Spleen (tissue), 11 donors: ENCODE measurements around the gene HIP1. TPM values are rescaled to one million over a fixed set of nuclear protein-coding genes. Genes with fewer than 3 reads are reported as not detected.

Experiments
- DNase-seq: peaks from one replicate; pipeline ENCODE4 v3.0.0-alpha.2; 2020
- H3K27ac ChIP-seq, 8 donors: fragments of 200-600 bp; sonication (generic) in 7 of 8; 1 replicate in 4 of 8; 2 replicates in 4 of 8; pipeline versions ENCODE4 v1.5.0 to v1.8.0; 2016 to 2021; ENCODE audit warnings: inconsistent platforms in 4 of 8, mild to moderate bottlenecking in 4 of 8, moderate library complexity in 1 of 8
- H3K27me3 ChIP-seq, 7 donors: fragments of 200-600 bp; sonication (generic) in 6 of 7; replicated peaks in 1 of 7; 1 replicate in 4 of 7; 2 replicates in 3 of 7; pipeline versions ENCODE4 v1.5.0 to v1.8.0; 2016 to 2021; ENCODE audit warnings: inconsistent platforms in 3 of 7, mild to moderate bottlenecking in 1 of 7
- H3K36me3 ChIP-seq, 6 donors: fragments of 200-600 bp; sonication (generic) in 5 of 6; 1 replicate in 4 of 6; 2 replicates in 2 of 6; pipeline versions ENCODE4 v1.5.0 to v1.8.0; 2016 to 2021; ENCODE audit warnings: inconsistent platforms in 2 of 6
- H3K4me1 ChIP-seq, 6 donors: fragments of 200-600 bp; sonication (generic) in 5 of 6; 1 replicate in 3 of 6; 2 replicates in 3 of 6; pipeline versions ENCODE4 v1.5.0 to v1.8.0; 2016 to 2021; ENCODE audit warnings: inconsistent platforms in 3 of 6
- H3K4me3 ChIP-seq, 8 donors: fragments of 200-600 bp; sonication (generic) in 7 of 8; 1 replicate in 4 of 8; 2 replicates in 4 of 8; pipeline versions ENCODE4 v1.5.0 to v1.8.0; 2016 to 2021; ENCODE audit warnings: inconsistent platforms in 4 of 8, mild to moderate bottlenecking in 4 of 8, moderate library complexity in 2 of 8
- H3K9me3 ChIP-seq, 8 donors: fragments of 200-600 bp; sonication (generic) in 7 of 8; 1 replicate in 4 of 8; 2 replicates in 4 of 8; pipeline versions ENCODE4 v1.5.0 to v1.8.0; 2016 to 2021; ENCODE audit warnings: inconsistent platforms in 4 of 8
- POLR2A ChIP-seq, 3 donors: fragments of 450-650 bp; IDR thresholded peaks; one replicate each; pipeline ENCODE4 v1.5.1; 2017; ENCODE audit warnings: antibody characterized with exemption in 3 of 3, mild to moderate bottlenecking in 1 of 3
- POLR2AphosphoS5 ChIP-seq, 3 donors: sonication (generic); formaldehyde crosslinking; IDR thresholded peaks; one replicate each; pipeline ENCODE4 v1.5.1; 2017; ENCODE audit warnings: antibody characterized with exemption in 3 of 3
- WGBS, 5 donors: extraction: QIAGEN DNeasy Blood & Tissue Kit in 3 of 5; methylation state at CpG; one replicate each; pipeline versions ENCODE4 v1.1.5 to v1.1.7; 2013 to 2018; 5-methylcytosine and 5-hydroxymethylcytosine counted together
- intact Hi-C: fragments of 100-400 bp; cut with DNase I; formaldehyde crosslinking; loops from one replicate; pipeline ENCODE4 v1.15.0; 2023; ENCODE audit warnings: low total_unique reads
- polyA plus RNA-seq, 3 donors: library from polyadenylated mRNA; stranded (reverse); fragments of 200-250 nt; gene quantifications; one replicate each; pipeline ENCODE4 v1.2.1, GENCODE V29; 2013
- total RNA-seq, 7 donors: library from RNA; depleted of rRNA in 3 of 7; stranded (reverse); fragments of >200 nt in 3 of 7; fragmentation: NEBNext Ultra II Directional in 4 of 7; extraction: Animal tissue kit (Norgen Biotek cat#: 25700) in 4 of 7; gene quantifications; one replicate each; pipeline versions ENCODE4 v1.1.0 to v1.2.1, GENCODE V29; 2016 to 2021
- TF ChIP-seq, protein P1 (sequence below), 11 experiments: fragments of 200-600 bp in 7 of 11; fragments of 450-650 bp in 4 of 11; sonication (generic) in 4 of 11; IDR thresholded peaks in 8 of 11; conservative IDR thresholded peaks in 3 of 11; 1 replicate in 7 of 11; 2 replicates in 4 of 11; pipeline versions ENCODE4 v1.4.0 to v1.8.0; 2016 to 2021; ENCODE audit warnings: antibody characterized with exemption in 11 of 11, inconsistent platforms in 4 of 11, mild to moderate bottlenecking in 1 of 11
- donor health status: healthy with polysubstance abuse.
- donor health status: DM: no; HTN: no; CAD: no; lungs with moderate emphysema.
- donor health status: DM: no; HTN: no; CAD: no.
- donor health status: Bipolar disorder and iron deficiency.
- donor health status: healthy.
- donor health status: DM: no; HTN: no; CAD: no.
- donor health status: DM: yes; HTN: yes; CAD: no.

HIP1 gene
- total and polyA plus RNA-seq, 10 donors, result 3.4 to 52.6 (median 35.1) TPM

DNA sequence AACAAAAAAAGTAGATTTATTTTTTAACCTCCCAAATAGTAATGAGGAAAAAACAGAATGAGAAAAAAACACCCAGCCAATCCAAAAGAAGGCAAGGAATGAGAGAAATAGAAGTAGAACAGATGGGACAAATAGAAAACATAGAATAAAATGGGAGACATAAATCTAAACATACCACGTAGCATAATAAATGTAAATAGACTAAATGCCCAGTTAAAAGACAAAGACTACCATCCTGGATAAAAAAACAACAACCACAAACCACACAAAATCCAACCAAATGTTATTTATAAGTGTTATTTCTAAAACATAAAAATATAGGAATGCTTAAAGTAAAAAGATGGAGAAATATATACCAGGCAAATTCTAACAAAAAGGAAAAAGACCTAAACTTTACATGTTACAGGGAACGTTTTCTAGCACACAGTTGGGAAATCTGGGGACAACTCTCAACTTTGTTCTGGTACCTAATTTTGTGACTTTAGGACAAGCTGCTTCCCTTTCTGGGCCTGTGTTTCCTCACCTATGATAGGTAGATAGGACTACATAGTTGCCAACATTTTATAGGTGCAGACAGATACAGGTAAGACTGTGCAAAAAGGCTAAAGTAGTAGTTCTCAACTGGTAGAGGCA, 148.3 kb downstream of the HIP1 start:
- Histone ChIP-seq H3K27me3 (no peaks in the 10 kb centered on the region), H3K4me3 (no peak overlapping the region), H3K36me3 (peaks cover 0 to 96% (median 19%) of the 10 kb centered on the region in 6 donors), H3K27ac (no peak overlapping the region), H3K4me1 (no peaks in the 10 kb centered on the region), H3K9me3 (no peaks in the 10 kb centered on the region)
- TF ChIP-seq POLR2A (IDR thresholded peaks at IDR 0.05), result no peak
- TF ChIP-seq, protein P1, sequence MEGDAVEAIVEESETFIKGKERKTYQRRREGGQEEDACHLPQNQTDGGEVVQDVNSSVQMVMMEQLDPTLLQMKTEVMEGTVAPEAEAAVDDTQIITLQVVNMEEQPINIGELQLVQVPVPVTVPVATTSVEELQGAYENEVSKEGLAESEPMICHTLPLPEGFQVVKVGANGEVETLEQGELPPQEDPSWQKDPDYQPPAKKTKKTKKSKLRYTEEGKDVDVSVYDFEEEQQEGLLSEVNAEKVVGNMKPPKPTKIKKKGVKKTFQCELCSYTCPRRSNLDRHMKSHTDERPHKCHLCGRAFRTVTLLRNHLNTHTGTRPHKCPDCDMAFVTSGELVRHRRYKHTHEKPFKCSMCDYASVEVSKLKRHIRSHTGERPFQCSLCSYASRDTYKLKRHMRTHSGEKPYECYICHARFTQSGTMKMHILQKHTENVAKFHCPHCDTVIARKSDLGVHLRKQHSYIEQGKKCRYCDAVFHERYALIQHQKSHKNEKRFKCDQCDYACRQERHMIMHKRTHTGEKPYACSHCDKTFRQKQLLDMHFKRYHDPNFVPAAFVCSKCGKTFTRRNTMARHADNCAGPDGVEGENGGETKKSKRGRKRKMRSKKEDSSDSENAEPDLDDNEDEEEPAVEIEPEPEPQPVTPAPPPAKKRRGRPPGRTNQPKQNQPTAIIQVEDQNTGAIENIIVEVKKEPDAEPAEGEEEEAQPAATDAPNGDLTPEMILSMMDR (IDR thresholded peaks at IDR 0.05 in 8 of 11, conservative IDR thresholded peaks at IDR 0.05 in 3 of 11), result no peak
- TF ChIP-seq POLR2AphosphoS5 (IDR thresholded peaks at IDR 0.05), result no peak
- intact Hi-C loops, result no loop called here
- no peak for DNase-seq
- WGBS, 5 donors, result 94 to 97% (median 95%) methylated on average over 2 of the region's 2 CpGs

DNA sequence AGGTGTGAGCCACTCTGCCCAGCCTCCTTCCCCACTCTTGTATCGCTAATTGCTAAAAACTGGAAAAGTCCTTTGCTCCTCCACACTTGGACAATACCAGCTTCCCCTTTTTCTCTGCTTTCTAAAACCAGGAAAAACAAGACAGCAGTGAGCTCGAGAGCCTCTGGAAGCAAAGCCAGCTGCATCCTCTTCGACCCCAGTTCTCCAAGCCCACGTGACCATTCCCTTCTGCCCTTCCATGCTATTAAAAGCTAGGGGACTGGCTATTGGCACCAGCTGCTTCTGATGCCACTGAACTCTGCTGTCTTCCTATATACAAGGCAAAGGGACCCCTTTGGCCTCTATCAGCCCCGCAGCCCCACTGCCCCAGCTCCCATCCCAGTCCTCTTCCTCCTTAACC, 154.4 kb downstream of the HIP1 start:
- Histone ChIP-seq H3K9me3 (no peaks in the 10 kb centered on the region), H3K27ac (no peak overlapping the region), H3K4me1 (no peaks in the 10 kb centered on the region), H3K27me3 (no peaks in the 10 kb centered on the region), H3K4me3 (no peak overlapping the region), H3K36me3 (peaks cover 0 to 100% (median 51%) of the 10 kb centered on the region in 6 donors)
- 69 to 77% (median 71%) methylated on average over 5 of the region's 5 CpGs for WGBS, 5 donors
- no peak for TF ChIP-seq POLR2A (IDR thresholded peaks at IDR 0.05)
- TF ChIP-seq, protein P1 (IDR thresholded peaks at IDR 0.05 in 8 of 11, conservative IDR thresholded peaks at IDR 0.05 in 3 of 11), result no peak
- TF ChIP-seq POLR2AphosphoS5 (IDR thresholded peaks at IDR 0.05), result no peak
- intact Hi-C loops, result no loop called here
- no peak for DNase-seq

DNA sequence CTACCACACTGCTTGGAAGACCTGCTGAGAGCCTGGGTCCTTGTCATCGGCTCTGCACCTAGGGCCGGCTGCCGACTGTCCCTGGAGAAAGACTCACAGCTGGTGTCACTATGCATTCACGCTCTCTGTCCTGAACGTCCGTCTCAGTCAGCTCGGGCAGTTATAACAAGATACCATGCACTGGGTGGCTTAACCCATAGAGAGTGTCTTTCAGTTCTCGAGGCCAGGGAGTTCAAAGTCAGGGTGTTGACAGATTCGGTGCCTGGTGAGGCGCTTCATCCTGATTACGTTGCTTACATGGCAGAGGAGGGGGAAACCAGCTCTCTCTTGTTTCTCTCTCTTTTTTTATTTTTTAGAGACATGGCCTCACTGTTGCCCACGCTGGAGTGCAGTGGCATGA, 155.5 kb downstream of the HIP1 start:
- TF ChIP-seq POLR2A (IDR thresholded peaks at IDR 0.05) (no peak), POLR2AphosphoS5 (IDR thresholded peaks at IDR 0.05) (no peak)
- TF ChIP-seq, protein P1 (IDR thresholded peaks at IDR 0.05 in 8 of 11, conservative IDR thresholded peaks at IDR 0.05 in 3 of 11), result no peak
- no peak for DNase-seq
- Histone ChIP-seq H3K4me1 (no peaks in the 10 kb centered on the region), H3K27ac (no peak overlapping the region), H3K4me3 (no peak overlapping the region), H3K36me3 (peaks cover 0 to 100% (median 56%) of the 10 kb centered on the region in 6 donors), H3K9me3 (no peaks in the 10 kb centered on the region), H3K27me3 (no peaks in the 10 kb centered on the region)
- 94 to 96% (median 94%) methylated on average over 12 of the region's 12 CpGs for WGBS, 5 donors
- intact Hi-C loops, result no loop called here

DNA sequence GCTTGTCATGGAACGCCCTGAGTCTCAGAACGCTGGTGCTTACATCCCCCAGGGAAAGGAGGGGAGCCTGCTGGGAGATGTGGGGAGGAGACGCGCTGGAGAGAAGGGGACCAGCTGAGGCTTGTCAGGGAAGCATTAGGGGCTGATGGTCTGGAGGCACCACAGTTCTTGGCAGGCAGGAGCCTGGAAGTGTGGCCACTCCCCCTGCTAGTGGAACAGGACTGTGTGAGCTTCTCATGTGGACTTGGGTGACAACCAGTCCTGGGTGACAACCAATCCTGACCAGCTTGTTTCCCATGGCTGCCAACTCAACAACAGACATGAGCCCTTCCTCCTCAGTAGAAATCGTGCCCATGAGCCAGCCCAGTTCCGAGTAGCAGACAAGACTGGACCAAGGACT, 158.8 kb downstream of the HIP1 start:
- Histone ChIP-seq H3K27ac (no peak overlapping the region), H3K27me3 (no peaks in the 10 kb centered on the region), H3K4me1 (no peaks in the 10 kb centered on the region), H3K4me3 (no peak overlapping the region), H3K9me3 (no peaks in the 10 kb centered on the region), H3K36me3 (peaks cover 0 to 100% (median 40%) of the 10 kb centered on the region in 6 donors)
- TF ChIP-seq, protein P1 (IDR thresholded peaks at IDR 0.05 in 8 of 11, conservative IDR thresholded peaks at IDR 0.05 in 3 of 11), result no peak
- TF ChIP-seq POLR2AphosphoS5 (IDR thresholded peaks at IDR 0.05) (no peak), POLR2A (IDR thresholded peaks at IDR 0.05) (no peak)
- WGBS, 5 donors, result 87 to 94% (median 90%) methylated on average over 6 of the region's 6 CpGs
- no peak for DNase-seq
- intact Hi-C loops, result no loop called here
